Activated CD4-positive, alpha-beta T cell treated with anti-CD3 and anti-CD28 coated beads, Interleukin-2, amount 10 ng/mL, durations not matched to agents 7 days and 5 days (primary cell): Measurements from ENCODE around the gene NUAK1. TPM values are rescaled to one million over a fixed set of nuclear protein-coding genes. Genes with fewer than 3 reads are reported as not detected.
"Not testable (repeated sequence)": the region's sequence is repeated elsewhere in the genome, so short reads cannot be mapped to it uniquely, and the experiment has no call there.

Experiments
- CTCF ChIA-PET: fragments of 350-600 bp; sonication (Branson Sonifier 250); formaldehyde crosslinking; loops from one replicate; lab custom pipeline; 2021; ENCODE audit warnings: antibody characterized with exemption; lab: Charles Lee
- POLR2A ChIA-PET: fragments of 350-600 bp; sonication (Branson Sonifier 250); formaldehyde crosslinking; loops from one replicate; lab custom pipeline; 2021; ENCODE audit warnings: antibody characterized with exemption; lab: Charles Lee
- DNase-seq: peaks from one replicate; pipeline ENCODE4 v3.0.0-alpha.2; 2020
- H3K27ac Mint-ChIP-seq: one replicate; pipeline ENCODE4 v1.8.0; 2021; ENCODE audit warnings: mild to moderate bottlenecking, moderate library complexity, mixed read lengths
- H3K27me3 Mint-ChIP-seq: one replicate; pipeline ENCODE4 v1.8.0; 2021; ENCODE audit warnings: mixed read lengths
- H3K36me3 Mint-ChIP-seq: one replicate; pipeline ENCODE4 v1.8.0; 2021; ENCODE audit warnings: low read depth, mixed read lengths
- H3K4me1 Mint-ChIP-seq: one replicate; pipeline ENCODE4 v1.8.0; 2021; ENCODE audit warnings: mixed read lengths
- H3K4me3 Mint-ChIP-seq: one replicate; pipeline ENCODE4 v1.8.0; 2021; ENCODE audit warnings: mild to moderate bottlenecking, moderate library complexity, mixed read lengths
- H3K9me3 Mint-ChIP-seq: one replicate; pipeline ENCODE4 v1.8.0; 2021; ENCODE audit warnings: mixed read lengths
- total RNA-seq, 2 experiments: library from RNA; stranded (reverse); gene quantifications; one replicate each; pipeline ENCODE4 v1.2.3, GENCODE V29; 2021

The NUAK1 gene
- total RNA-seq, 2 experiments from 2014 or later, result not detected

- H3K4me1 Mint-ChIP-seq, H3K36me3 Mint-ChIP-seq, H3K27me3 Mint-ChIP-seq, DNase-seq, H3K27ac Mint-ChIP-seq, H3K4me3 Mint-ChIP-seq, POLR2A ChIA-PET: not testable (repeated sequence)
- CTCF ChIA-PET, result interaction anchor here (0.8 kb wide), 1 partner anchor 77 kb away, joined by 3 read pairs; no protein-coding TSS in a partner anchor
- peaks cover 12% of the 10 kb centered on the region for H3K9me3 Mint-ChIP-seq
Observed at GRCh38 chr12:106016601-106017278, 122.0 kb downstream of the NUAK1 start.

DNA sequence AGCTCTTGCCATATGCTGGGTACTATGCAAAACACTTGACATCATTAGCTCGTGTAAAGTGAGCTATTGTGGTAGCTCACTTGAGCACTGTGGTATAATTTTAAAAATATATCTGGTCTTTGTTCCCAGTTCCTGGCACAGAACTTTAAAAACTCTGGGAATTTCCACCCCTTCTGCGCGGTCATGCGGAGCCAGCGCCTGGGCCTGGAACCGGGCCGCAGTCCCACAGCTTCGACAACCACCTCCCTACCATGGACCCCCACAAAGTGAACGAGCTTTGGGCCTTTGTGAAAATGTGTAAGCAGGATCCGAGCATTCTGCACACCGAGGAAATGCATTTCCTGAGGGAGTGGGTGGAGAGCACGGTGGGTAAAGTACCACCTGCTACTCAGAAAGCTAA, 123.1 kb downstream of the NUAK1 start:
- ChIA-PET CTCF (interaction anchor here (0.8 kb wide), 1 partner anchor 78 kb away, joined by 3 read pairs; no protein-coding TSS in a partner anchor), POLR2A (no interaction called here)
- no peaks in the 10 kb centered on the region for H3K4me1 Mint-ChIP-seq
- H3K27me3 Mint-ChIP-seq, result no peaks in the 10 kb centered on the region
- H3K36me3 Mint-ChIP-seq, result no peaks in the 10 kb centered on the region
- no peak overlapping the region for H3K27ac Mint-ChIP-seq
- no peak overlapping the region for H3K4me3 Mint-ChIP-seq
- H3K9me3 Mint-ChIP-seq, result peaks cover 12% of the 10 kb centered on the region
- DNase-seq, result no peak

DNA sequence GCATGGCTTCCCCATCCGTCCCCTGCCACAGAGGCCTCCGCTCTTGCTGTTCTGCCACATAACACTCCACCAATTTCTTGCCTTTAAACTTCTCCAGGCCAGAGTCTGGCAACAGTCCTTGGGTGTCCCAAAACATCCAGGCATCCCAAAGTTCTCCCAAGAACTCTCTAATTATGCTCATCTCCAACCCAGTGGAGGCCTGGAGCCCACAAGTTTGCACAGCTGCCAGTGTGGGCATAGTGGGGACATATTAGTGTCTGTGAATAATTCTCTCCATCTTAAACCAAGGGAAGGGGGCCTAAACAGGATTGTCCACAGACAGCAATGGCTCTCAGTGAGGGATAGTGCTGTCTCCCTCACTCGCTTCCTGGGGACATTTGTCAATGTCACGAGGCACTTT, 124.8 kb downstream of the NUAK1 start:
- no peak overlapping the region for H3K27ac Mint-ChIP-seq
- DNase-seq, result no peak
- ChIA-PET CTCF (no interaction called here), POLR2A (no interaction called here)
- H3K9me3 Mint-ChIP-seq, result peaks cover 4% of the 10 kb centered on the region
- H3K4me3 Mint-ChIP-seq, result no peak overlapping the region
- no peaks in the 10 kb centered on the region for H3K27me3 Mint-ChIP-seq
- no peaks in the 10 kb centered on the region for H3K36me3 Mint-ChIP-seq
- no peaks in the 10 kb centered on the region for H3K4me1 Mint-ChIP-seq

Other genes with a start within 250 kb of the NUAK1 start
- 1 to 10 TPM; 1.7 to 2.1 TPM for gene CKAP4, start 109.1 kb upstream of the NUAK1 start, total RNA-seq
- 10 to 100 TPM; 20.9 to 21.0 TPM for gene TCP11L2, start 163.8 kb upstream of the NUAK1 start, total RNA-seq
- 1 to 10 TPM; 5.3 to 6.1 TPM for gene POLR3B, start 218.8 kb upstream of the NUAK1 start, total RNA-seq